Adrenal gland (tissue), 12 donors: ENCODE results near the gene MXRA7. TPM values are rescaled to one million over a fixed set of nuclear protein-coding genes. Genes with fewer than 3 reads are reported as not detected.

Experiments
- DNase-seq, 7 donors: peaks; one replicate each; pipeline ENCODE4 v3.0.0-alpha.2; 2019 to 2020
- H3K27ac ChIP-seq, 5 donors: fragments of 200-600 bp; sonication (generic) in 4 of 5; 1 replicate in 3 of 5; 2 replicates in 2 of 5; pipeline versions ENCODE4 v1.5.1 to v1.8.0; 2016 to 2020; ENCODE audit warnings: mild to moderate bottlenecking in 1 of 5
- H3K27me3 ChIP-seq: fragments of 200-600 bp; 2 replicates; pipeline ENCODE4 v1.8.0; 2021
- H3K36me3 ChIP-seq, 2 donors: fragments of 200-600 bp; replicated peaks in 1 of 2; 1 replicate in 1 of 2; 2 replicates in 1 of 2; pipeline versions ENCODE4 v1.5.1 to v1.8.0; 2018 to 2022
- H3K4me1 ChIP-seq, 2 donors: fragments of 200-600 bp; replicated peaks in 1 of 2; 1 replicate in 1 of 2; 2 replicates in 1 of 2; pipeline versions ENCODE4 v1.5.1 to v1.8.0; 2018 to 2021
- H3K4me3 ChIP-seq, 4 donors: fragments of 200-600 bp; sonication (generic) in 3 of 4; one replicate each; pipeline ENCODE4 v1.5.1; 2016 to 2018
- H3K9me3 ChIP-seq, 3 donors: fragments of 200-600 bp; sonication (generic) in 1 of 3; replicated peaks in 1 of 3; 1 replicate in 2 of 3; 2 replicates in 1 of 3; pipeline versions ENCODE4 v1.5.1 to v1.8.0; 2016 to 2021
- CTCF ChIP-seq, 6 experiments: fragments of 450-650 bp in 4 of 6; fragments of 200-600 bp in 2 of 6; sonication (generic) in 1 of 6; IDR thresholded peaks; 1 replicate in 5 of 6; 2 replicates in 1 of 6; pipeline versions ENCODE4 v1.5.1 to v1.8.0; 2016 to 2021; ENCODE audit warnings: antibody characterized with exemption in 6 of 6, mild to moderate bottlenecking in 2 of 6, moderate library complexity in 1 of 6
- POLR2A ChIP-seq, 2 donors: fragments of 450-650 bp; IDR thresholded peaks; one replicate each; pipeline ENCODE4 v1.6.1; 2017; ENCODE audit warnings: antibody characterized with exemption in 2 of 2, mild to moderate bottlenecking in 2 of 2, moderate library complexity in 1 of 2
- WGBS, 4 donors: extraction: QIAGEN DNeasy Blood & Tissue Kit in 2 of 4; methylation state at CpG; one replicate each; pipeline versions ENCODE4 v1.1.5 to v1.1.7; 2013 to 2017; 5-methylcytosine and 5-hydroxymethylcytosine counted together
- intact Hi-C, 2 donors: fragments of 100-400 bp; cut with DNase I; formaldehyde crosslinking; loops; one replicate each; pipeline versions ENCODE4 v1.14.1 to v1.15.0; 2022 to 2023
- microRNA counts, 2 donors: library from miRNA; unstranded; fragments of <30 nt; microRNA quantifications; one replicate each; lab custom pipeline; 2016
- microRNA-seq, 3 donors: library from miRNA; unstranded; fragments of <30 nt; microRNA quantifications; one replicate each; pipeline ENCODE4, GENCODE V29; 2017 to 2020
- polyA plus RNA-seq, 3 donors: library from polyadenylated mRNA; stranded (reverse); fragments of 200-250 nt in 2 of 3; fragments of 350-450 nt in 1 of 3; fragmentation: Illumina TruSeq in 1 of 3; extraction: RNeasy Lipid Tissue Mini Kit (QIAGEN cat#74804) in 1 of 3; gene quantifications; one replicate each; pipeline ENCODE4 v1.2.3, GENCODE V29; 2013 to 2014
- small RNA-seq, 2 donors: library from RNA; depleted of rRNA; stranded (forward); fragments of <200 nt; gene quantifications; one replicate each; pipeline ENCODE3, GENCODE V24; 2016
- total RNA-seq, 9 donors: library from RNA; depleted of rRNA in 4 of 9; stranded (reverse); fragments of >200 nt in 4 of 9; fragments of 120-200 nt in 1 of 9; fragmentation: NEBNext Ultra II Directional in 1 of 9; extraction: Animal tissue kit (Norgen Biotek cat#: 25700) in 1 of 9; gene quantifications; one replicate each; pipeline versions ENCODE4 v1.1.0 to v1.2.4, GENCODE V29; 2013 to 2023
- donor health status: healthy with polysubstance abuse.
- donor health status: Bipolar disorder and iron deficiency.
- donor health status: DM: yes; HTN: yes; CAD: no.
- donor health status: DM: no; HTN: no; CAD: no.
- donor health status: DM: no; HTN: no; CAD: no.
- donor health status: DM: yes; HTN: yes; CAD: no.

Gene MXRA7
- total and polyA plus RNA-seq, 12 donors = 81.5 to 671 (median 356) TPM

DNA sequence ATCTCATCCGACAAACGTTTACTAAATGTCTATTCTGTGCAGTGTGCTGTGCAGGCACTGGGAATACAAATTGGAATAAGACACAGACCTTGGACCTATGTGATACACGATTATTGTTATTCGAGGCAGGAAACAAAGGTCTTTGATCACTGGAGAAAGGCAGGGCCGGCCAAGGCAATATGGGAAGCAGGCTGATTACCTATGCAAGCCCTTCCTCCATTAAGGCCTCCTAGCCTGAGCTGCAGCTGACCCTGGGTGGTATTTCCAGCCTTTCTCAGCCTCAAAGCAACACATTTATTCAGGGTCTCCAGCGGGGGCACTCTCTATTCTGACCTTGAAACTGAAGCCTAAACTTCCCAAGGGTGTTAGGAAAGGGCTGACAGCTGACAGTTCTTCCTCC, 80.6 kb downstream of the MXRA7 start:
- Histone ChIP-seq H3K4me3 (no peak overlapping the region), H3K27ac (no peak overlapping the region), H3K27me3 (no peaks in the 10 kb centered on the region), H3K36me3 (no peaks in the 10 kb centered on the region), H3K9me3 (no peaks in the 10 kb centered on the region), H3K4me1 (no peaks in the 10 kb centered on the region)
- no peak for TF ChIP-seq CTCF (IDR thresholded peaks at IDR 0.05)
- TF ChIP-seq POLR2A (IDR thresholded peaks at IDR 0.05) = no peak
- intact Hi-C loops = no loop called here
- DNase-seq = peak in 1 of 7 donors; percentile 3
- 69 to 79% (median 71%) methylated on average over 6 of the region's 6 CpGs for WGBS, 4 donors

MicroRNAs within 50 kb of the gene (microRNA counts, 767-probe panel; counts per million panel counts)
- 0 counts per million in 2 donors for microRNA hsa-miR-636 (lab: Ali Mortazavi, UCI)

Small RNAs within 50 kb of the gene (microRNA-seq; reads per million reads assigned to microRNA genes)
- 0.45 to 2.7 (median 2.6) reads per million in 3 donors for gene MIR636

Small RNAs within 50 kb of the gene (small RNA-seq; reads per million reads assigned to genes)
- gene AC005837.3 (0 reads per million in 2 donors), gene RF02271 (0 reads per million in 2 donors), gene RNU6-227P (0 reads per million in 2 donors), gene RNU6-97P (0 reads per million in 2 donors), gene RNY4P36 (0 reads per million in 2 donors)

Other genes with a start within 250 kb of the MXRA7 start
- gene AANAT, start 243.4 kb downstream of the MXRA7 start, total RNA-seq = not detected
- gene AANAT, start 243.4 kb downstream of the MXRA7 start, polyA plus RNA-seq = under 1 TPM in 2 of 3 donors, not detected in 1; 0.30 to 0.40 TPM
- 100 to 1,000 TPM in 1 of 9 donors, 10 to 100 TPM in 7, 1 to 10 TPM in 1; 9.9 to 156 (median 43.6) TPM for gene RHBDF2, start 209.5 kb downstream of the MXRA7 start, total RNA-seq
- 10 to 100 TPM in 2 of 3 donors, 1 to 10 TPM in 1; 4.9 to 39.3 (median 19.1) TPM for gene RHBDF2, start 209.5 kb downstream of the MXRA7 start, polyA plus RNA-seq
- 10 to 100 TPM in 7 of 9 donors, 1 to 10 TPM in 2; 6.3 to 18.1 (median 13.9) TPM for gene CYGB, start 173.3 kb downstream of the MXRA7 start, total RNA-seq
- gene CYGB, start 173.3 kb downstream of the MXRA7 start, polyA plus RNA-seq = 10 to 100 TPM in 2 of 3 donors, 1 to 10 TPM in 1; 7.8 to 38.3 (median 32.1) TPM
- 1 to 10 TPM in 7 of 9 donors, not detected in 2; 1.5 to 9.5 (median 3.0) TPM for gene PRCD, start 170.9 kb downstream of the MXRA7 start, total RNA-seq
- gene PRCD, start 170.9 kb downstream of the MXRA7 start, polyA plus RNA-seq = 10 to 100 TPM in 2 of 3 donors, 1 to 10 TPM in 1; 4.5 to 37.2 (median 14.3) TPM
- gene ST6GALNAC2, start 125.1 kb downstream of the MXRA7 start, total RNA-seq = 10 to 100 TPM in 2 of 9 donors, 1 to 10 TPM in 6, under 1 TPM in 1; 0.50 to 37.8 (median 6.0) TPM
- gene ST6GALNAC2, start 125.1 kb downstream of the MXRA7 start, polyA plus RNA-seq = 1 to 10 TPM; 3.4 to 4.3 (median 3.8) TPM
- under 1 TPM in 3 of 9 donors, not detected in 6; 0.25 to 0.76 (median 0.33) TPM for gene ST6GALNAC1, start 67.2 kb downstream of the MXRA7 start, total RNA-seq
- gene ST6GALNAC1, start 67.2 kb downstream of the MXRA7 start, polyA plus RNA-seq = under 1 TPM in 2 of 3 donors, not detected in 1; 0.47 to 0.88 TPM
- gene JMJD6, start 15.6 kb upstream of the MXRA7 start, total RNA-seq = 100 to 1,000 TPM in 1 of 9 donors, 10 to 100 TPM in 8; 23.5 to 105 (median 37.7) TPM
- 10 to 100 TPM; 53.7 to 66.9 (median 58.8) TPM for gene JMJD6, start 15.6 kb upstream of the MXRA7 start, polyA plus RNA-seq
- gene METTL23, start 15.9 kb upstream of the MXRA7 start, total RNA-seq = 10 to 100 TPM; 24.6 to 91.5 (median 38.9) TPM
- 10 to 100 TPM; 48.0 to 84.9 (median 54.5) TPM for gene METTL23, start 15.9 kb upstream of the MXRA7 start, polyA plus RNA-seq
- gene SRSF2, start 26.4 kb upstream of the MXRA7 start, total RNA-seq = 100 to 1,000 TPM; 115 to 242 (median 206) TPM
- gene SRSF2, start 26.4 kb upstream of the MXRA7 start, polyA plus RNA-seq = 100 to 1,000 TPM; 103 to 269 (median 151) TPM
- gene MFSD11, start 27.2 kb upstream of the MXRA7 start, total RNA-seq = 10 to 100 TPM; 24.2 to 50.0 (median 32.4) TPM
- gene MFSD11, start 27.2 kb upstream of the MXRA7 start, polyA plus RNA-seq = 10 to 100 TPM in 2 of 3 donors, 1 to 10 TPM in 1; 9.4 to 20.4 (median 11.8) TPM
- gene MGAT5B, start 157.4 kb upstream of the MXRA7 start, total RNA-seq = under 1 TPM in 8 of 9 donors, not detected in 1; 0.26 to 0.83 (median 0.56) TPM
- 1 to 10 TPM in 1 of 3 donors, under 1 TPM in 2; 0.24 to 1.0 (median 0.80) TPM for gene MGAT5B, start 157.4 kb upstream of the MXRA7 start, polyA plus RNA-seq